DOHH2 (cell line): Measurements from ENCODE around the gene RHOC.

ENCODE experiments used
- H3F3A ChIP-seq: fragments of 200-600 bp; sonication (generic), shearing (Covaris generic); 2 replicates; pipeline ENCODE4 v1.6.0; 2016; ENCODE audit warnings: antibody characterized with exemption, mild to moderate bottlenecking; ENCODE audit not compliant: control insufficient read depth, insufficient read depth
- H3K27ac ChIP-seq: fragments of 200-600 bp; sonication (generic); 2 replicates; pipeline ENCODE4 v1.5.1; 2014; ENCODE audit warnings: low read depth, mild to moderate bottlenecking, low read length, moderate library complexity
- H3K27me3 ChIP-seq: fragments of 200-600 bp; sonication (generic); 2 replicates; pipeline ENCODE4 v1.6.1; 2014; ENCODE audit warnings: mild to moderate bottlenecking, low read length, mixed read lengths; ENCODE audit not compliant: control insufficient read depth
- H3K36me3 ChIP-seq: fragments of 200-600 bp; sonication (generic); 2 replicates; pipeline ENCODE4 v1.6.1; 2014; ENCODE audit warnings: mild to moderate bottlenecking, low read length, moderate library complexity, mixed read lengths; ENCODE audit not compliant: control insufficient read depth
- H3K4me1 ChIP-seq: fragments of 200-600 bp; sonication (generic); 2 replicates; pipeline ENCODE4 v1.6.1; 2014; ENCODE audit warnings: mild to moderate bottlenecking, low read length, mixed read lengths; ENCODE audit not compliant: control insufficient read depth
- H3K4me2 ChIP-seq: fragments of 200-600 bp; sonication (generic); 2 replicates; pipeline ENCODE4 v1.6.0; 2014; ENCODE audit warnings: mild to moderate bottlenecking, low read length, moderate library complexity
- H3K4me3 ChIP-seq: fragments of 200-600 bp; sonication (generic); 2 replicates; pipeline ENCODE4 v1.5.1; 2014; ENCODE audit warnings: mild to moderate bottlenecking, low read length, mixed read lengths
- H3K79me2 ChIP-seq: fragments of 200-600 bp; sonication (generic); 2 replicates; pipeline ENCODE4 v1.6.1; 2014; ENCODE audit warnings: mild to moderate bottlenecking, low read length, mixed read lengths; ENCODE audit not compliant: control insufficient read depth
- H3K9me2 ChIP-seq: fragments of 200-600 bp; sonication (generic); replicated peaks from 2 replicates; pipeline ENCODE4 v1.6.1; 2014; ENCODE audit warnings: mild to moderate bottlenecking, low read length, mixed read lengths; ENCODE audit not compliant: control insufficient read depth
- H3K9me3 ChIP-seq: fragments of 200-600 bp; sonication (generic); 2 replicates; pipeline ENCODE4 v1.6.1; 2014; ENCODE audit warnings: antibody characterized with exemption, low read length, mixed read lengths; ENCODE audit not compliant: control insufficient read depth, insufficient read depth
- H4K20me1 ChIP-seq: fragments of 200-600 bp; sonication (generic); 2 replicates; pipeline ENCODE4 v1.6.0; 2014; ENCODE audit warnings: low read depth, mild to moderate bottlenecking, antibody characterized with exemption, low read length, moderate library complexity; ENCODE audit not compliant: control insufficient read depth, insufficient read depth
- CTCF ChIP-seq: fragments of 200-600 bp; sonication (generic); IDR thresholded peaks from one replicate; pipeline ENCODE4 v1.5.1; 2014; ENCODE audit warnings: antibody characterized with exemption, mild to moderate bottlenecking, low read depth, low read length; ENCODE audit not compliant: poor library complexity, severe bottlenecking
- EZH2phosphoT487 ChIP-seq: fragments of 200-600 bp; sonication (generic); IDR thresholded peaks from 2 replicates; pipeline ENCODE4 v1.6.1; 2017; ENCODE audit warnings: borderline replicate concordance, mild to moderate bottlenecking, antibody characterized with exemption, low read length, moderate library complexity, mixed read lengths

RHOC gene

GRCh38 chr1:112687361-112687760 lies 19.6 kb downstream of the RHOC start:
- Histone ChIP-seq H3K4me1 (no peaks in the 10 kb centered on the region), H3K36me3 (no peaks in the 10 kb centered on the region), H4K20me1 (no peaks in the 10 kb centered on the region), H3K79me2 (no peaks in the 10 kb centered on the region), H3K9me2 (no peaks in the 10 kb centered on the region), H3K4me3 (no peak overlapping the region), H3K27me3 (no peaks in the 10 kb centered on the region), H3K27ac (no peak overlapping the region), H3K4me2 (no peak overlapping the region), H3F3A (no peaks in the 10 kb centered on the region), H3K9me3 (no peaks in the 10 kb centered on the region)
- no peak for TF ChIP-seq CTCF

- Histone ChIP-seq H3K27ac (no peak overlapping the region), H4K20me1 (no peaks in the 10 kb centered on the region), H3K4me1 (no peaks in the 10 kb centered on the region), H3K9me2 (no peaks in the 10 kb centered on the region), H3K4me2 (no peak overlapping the region), H3K36me3 (no peaks in the 10 kb centered on the region), H3K9me3 (no peaks in the 10 kb centered on the region), H3K4me3 (no peak overlapping the region), H3F3A (no peaks in the 10 kb centered on the region), H3K27me3 (no peaks in the 10 kb centered on the region), H3K79me2 (no peaks in the 10 kb centered on the region)
- no peak for TF ChIP-seq EZH2phosphoT487
- no peak for TF ChIP-seq CTCF
These were observed 20.1 kb downstream of the RHOC start for GRCh38 chr1:112686835-112687234.

- Histone ChIP-seq H3K9me2 (no peaks in the 10 kb centered on the region), H4K20me1 (no peaks in the 10 kb centered on the region), H3K4me1 (no peaks in the 10 kb centered on the region), H3K27ac (no peak overlapping the region), H3K79me2 (no peaks in the 10 kb centered on the region), H3K36me3 (no peaks in the 10 kb centered on the region), H3K4me2 (no peak overlapping the region), H3F3A (no peaks in the 10 kb centered on the region), H3K9me3 (no peaks in the 10 kb centered on the region), H3K4me3 (no peak overlapping the region), H3K27me3 (no peaks in the 10 kb centered on the region)
- TF ChIP-seq CTCF (no peak), EZH2phosphoT487 (no peak)
These were observed 20.5 kb downstream of the RHOC start for GRCh38 chr1:112686417-112686816.

- Histone ChIP-seq H3K36me3 (no peaks in the 10 kb centered on the region), H3K4me1 (no peaks in the 10 kb centered on the region), H3K4me2 (no peak overlapping the region), H3F3A (no peaks in the 10 kb centered on the region), H4K20me1 (no peaks in the 10 kb centered on the region), H3K27me3 (no peaks in the 10 kb centered on the region), H3K27ac (no peak overlapping the region), H3K4me3 (no peak overlapping the region), H3K79me2 (no peaks in the 10 kb centered on the region), H3K9me3 (no peaks in the 10 kb centered on the region), H3K9me2 (no peaks in the 10 kb centered on the region)
- TF ChIP-seq CTCF (no peak), EZH2phosphoT487 (no peak)
These were observed 21.0 kb downstream of the RHOC start for GRCh38 chr1:112685913-112686312.
